Activated CD4-positive, alpha-beta T cell treated with anti-CD3 and anti-CD28 coated beads, Interleukin-2, amount 10 ng/mL, durations not matched to agents 7 days and 5 days (primary cell): ENCODE data around the gene SMCO2. TPM values are rescaled to one million over a fixed set of nuclear protein-coding genes. Genes with fewer than 3 reads are reported as not detected.
A peak's percentile ranks its signal among the peaks of the same experiment; 100 is the strongest.

Source experiments
- CTCF ChIA-PET: fragments of 350-600 bp; sonication (Branson Sonifier 250); formaldehyde crosslinking; loops from one replicate; lab custom pipeline; 2021; ENCODE audit warnings: antibody characterized with exemption; lab: Charles Lee
- POLR2A ChIA-PET: fragments of 350-600 bp; sonication (Branson Sonifier 250); formaldehyde crosslinking; loops from one replicate; lab custom pipeline; 2021; ENCODE audit warnings: antibody characterized with exemption; lab: Charles Lee
- DNase-seq: peaks from one replicate; pipeline ENCODE4 v3.0.0-alpha.2; 2020
- H3K27ac Mint-ChIP-seq: one replicate; pipeline ENCODE4 v1.8.0; 2021; ENCODE audit warnings: mild to moderate bottlenecking, moderate library complexity, mixed read lengths
- H3K27me3 Mint-ChIP-seq: one replicate; pipeline ENCODE4 v1.8.0; 2021; ENCODE audit warnings: mixed read lengths
- H3K36me3 Mint-ChIP-seq: one replicate; pipeline ENCODE4 v1.8.0; 2021; ENCODE audit warnings: low read depth, mixed read lengths
- H3K4me1 Mint-ChIP-seq: one replicate; pipeline ENCODE4 v1.8.0; 2021; ENCODE audit warnings: mixed read lengths
- H3K4me3 Mint-ChIP-seq: one replicate; pipeline ENCODE4 v1.8.0; 2021; ENCODE audit warnings: mild to moderate bottlenecking, moderate library complexity, mixed read lengths
- H3K9me3 Mint-ChIP-seq: one replicate; pipeline ENCODE4 v1.8.0; 2021; ENCODE audit warnings: mixed read lengths
- total RNA-seq, 2 experiments: library from RNA; stranded (reverse); gene quantifications; one replicate each; pipeline ENCODE4 v1.2.3, GENCODE V29; 2021

The SMCO2 gene
- total RNA-seq, 2 experiments from 2014 or later, result 0.22 to 0.46 TPM

- Mint-ChIP-seq H3K9me3 (peaks cover 9% of the 10 kb centered on the region), H3K4me3 (no peak overlapping the region), H3K36me3 (peaks cover 28% of the 10 kb centered on the region), H3K27me3 (peaks cover 16% of the 10 kb centered on the region), H3K27ac (no peak overlapping the region), H3K4me1 (peaks cover 55% of the 10 kb centered on the region)
- POLR2A ChIA-PET, result no interaction called here
- CTCF ChIA-PET, result interaction anchor here (0.5 to 2.1 kb wide), 9 partner anchors 10 to 348 kb away, joined by 3 to 6 read pairs (median 3); no protein-coding TSS in a partner anchor
- DNase-seq, result peak; percentile 16
These were observed 11.6 kb upstream of the SMCO2 start for GRCh38 chr12:27434673-27435565.

GRCh38 chr12:27436029-27436428, 10.5 kb upstream of the SMCO2 start:
- Mint-ChIP-seq H3K27ac (peak overlapping the region; percentile 9), H3K27me3 (peaks cover 16% of the 10 kb centered on the region), H3K9me3 (peaks cover 9% of the 10 kb centered on the region), H3K4me3 (no peak overlapping the region), H3K4me1 (peaks cover 52% of the 10 kb centered on the region), H3K36me3 (peaks cover 25% of the 10 kb centered on the region)
- CTCF ChIA-PET, result no interaction called here
- no peak for DNase-seq
- POLR2A ChIA-PET, result no interaction called here

- Mint-ChIP-seq H3K36me3 (peaks cover 18% of the 10 kb centered on the region), H3K4me1 (peaks cover 44% of the 10 kb centered on the region), H3K9me3 (peaks cover 4% of the 10 kb centered on the region), H3K27ac (no peak overlapping the region), H3K4me3 (no peak overlapping the region), H3K27me3 (peaks cover 16% of the 10 kb centered on the region)
- no peak for DNase-seq
- ChIA-PET CTCF (no interaction called here), POLR2A (no interaction called here)
These were observed 9.8 kb upstream of the SMCO2 start for GRCh38 chr12:27436768-27437167.

- Mint-ChIP-seq H3K36me3 (peaks cover 16% of the 10 kb centered on the region), H3K4me1 (peaks cover 37% of the 10 kb centered on the region), H3K27me3 (peaks cover 16% of the 10 kb centered on the region), H3K27ac (no peak overlapping the region), H3K9me3 (peaks cover 2% of the 10 kb centered on the region), H3K4me3 (no peak overlapping the region)
- DNase-seq, result no peak
- ChIA-PET CTCF (interaction anchor here (0.9 kb wide), 1 partner anchor 52 kb away, joined by 3 read pairs; no protein-coding TSS in a partner anchor), POLR2A (no interaction called here)
These were observed 8.7 kb upstream of the SMCO2 start for GRCh38 chr12:27437839-27438238.

- H3K27me3 Mint-ChIP-seq, result peaks cover 6% of the 10 kb centered on the region
- CTCF ChIA-PET, result interaction anchor here (0.6 to 1.7 kb wide), 2 partner anchors 13 to 1729 kb away, joined by 4 read pairs; no protein-coding TSS in a partner anchor
- no peaks in the 10 kb centered on the region for H3K4me1 Mint-ChIP-seq
These were observed 1.2 kb downstream of the SMCO2 start for GRCh38 chr12:27447761-27448160.

GRCh38 chr12:27449026-27449425, 2.5 kb downstream of the SMCO2 start:
- Mint-ChIP-seq H3K9me3 (peaks cover 15% of the 10 kb centered on the region), H3K36me3 (peaks cover 4% of the 10 kb centered on the region), H3K4me3 (no peak overlapping the region), H3K27ac (no peak overlapping the region), H3K4me1 (no peaks in the 10 kb centered on the region), H3K27me3 (peaks cover 6% of the 10 kb centered on the region)
- ChIA-PET POLR2A (no interaction called here), CTCF (interaction anchor here (1.7 kb wide), 1 partner anchor 12 kb away, joined by 4 read pairs; no protein-coding TSS in a partner anchor)
- no peak for DNase-seq

More at GRCh38 chr12:27447761-27448160, 1.2 kb downstream of the SMCO2 start:
- Mint-ChIP-seq H3K4me3 (no peak overlapping the region), H3K9me3 (peaks cover 15% of the 10 kb centered on the region), H3K36me3 (peaks cover 4% of the 10 kb centered on the region), H3K27ac (no peak overlapping the region)
- POLR2A ChIA-PET, result no interaction called here
- no peak for DNase-seq

- CTCF ChIA-PET, result no interaction called here
These were observed 3.5 kb downstream of the SMCO2 start for GRCh38 chr12:27449893-27450534.

GRCh38 chr12:27451036-27451825, 4.7 kb downstream of the SMCO2 start:
- H3K27me3 Mint-ChIP-seq, result peaks cover 6% of the 10 kb centered on the region
- H3K36me3 Mint-ChIP-seq, result peaks cover 4% of the 10 kb centered on the region
- no peak overlapping the region for H3K4me3 Mint-ChIP-seq
- CTCF ChIA-PET, result no interaction called here
- no peaks in the 10 kb centered on the region for H3K4me1 Mint-ChIP-seq
- POLR2A ChIA-PET, result no interaction called here
- DNase-seq, result no peak
- H3K9me3 Mint-ChIP-seq, result peaks cover 9% of the 10 kb centered on the region
- no peak overlapping the region for H3K27ac Mint-ChIP-seq

More at GRCh38 chr12:27449893-27450534, 3.5 kb downstream of the SMCO2 start:
- Mint-ChIP-seq H3K27me3 (peaks cover 6% of the 10 kb centered on the region), H3K27ac (no peak overlapping the region), H3K9me3 (peaks cover 9% of the 10 kb centered on the region), H3K4me3 (no peak overlapping the region), H3K36me3 (peaks cover 4% of the 10 kb centered on the region), H3K4me1 (no peaks in the 10 kb centered on the region)
- POLR2A ChIA-PET, result no interaction called here
- no peak for DNase-seq

GRCh38 chr12:27453421-27453820, 6.9 kb downstream of the SMCO2 start:
- no peak for DNase-seq
- ChIA-PET CTCF (interaction anchor here (0.7 kb wide), 1 partner anchor 9 kb away, joined by 4 read pairs; no protein-coding TSS in a partner anchor), POLR2A (no interaction called here)
- Mint-ChIP-seq H3K27ac (no peak overlapping the region), H3K4me1 (peaks cover 4% of the 10 kb centered on the region), H3K9me3 (peaks cover 2% of the 10 kb centered on the region), H3K4me3 (no peak overlapping the region), H3K36me3 (no peaks in the 10 kb centered on the region), H3K27me3 (peaks cover 6% of the 10 kb centered on the region)

- Mint-ChIP-seq H3K27me3 (peaks cover 4% of the 10 kb centered on the region), H3K4me3 (no peak overlapping the region), H3K9me3 (peaks cover 2% of the 10 kb centered on the region), H3K36me3 (no peaks in the 10 kb centered on the region), H3K4me1 (peaks cover 18% of the 10 kb centered on the region), H3K27ac (no peak overlapping the region)
- CTCF ChIA-PET, result interaction anchor here (1.1 kb wide), 1 partner anchor 138 kb away, joined by 3 read pairs; no protein-coding TSS in a partner anchor
- no peak for DNase-seq
- POLR2A ChIA-PET, result no interaction called here
These were observed 9.1 kb downstream of the SMCO2 start for GRCh38 chr12:27455589-27455988.

- CTCF ChIA-PET, result no interaction called here
- no peak for DNase-seq
- H3K27me3 Mint-ChIP-seq, result peaks cover 4% of the 10 kb centered on the region
- H3K4me1 Mint-ChIP-seq, result peaks cover 28% of the 10 kb centered on the region
- H3K27ac Mint-ChIP-seq, result no peak overlapping the region
- no peaks in the 10 kb centered on the region for H3K36me3 Mint-ChIP-seq
- no peak overlapping the region for H3K4me3 Mint-ChIP-seq
- peaks cover 2% of the 10 kb centered on the region for H3K9me3 Mint-ChIP-seq
- POLR2A ChIA-PET, result no interaction called here
These were observed 10.1 kb downstream of the SMCO2 start for GRCh38 chr12:27456618-27457017.

- CTCF ChIA-PET, result interaction anchor here (1.5 to 1.8 kb wide), 2 partner anchors 12 to 42 kb away, joined by 3 to 4 read pairs; no protein-coding TSS in a partner anchor
- H3K4me3 Mint-ChIP-seq, result peak overlapping the region; percentile 32
- peak; percentile 26 for DNase-seq
- POLR2A ChIA-PET, result no interaction called here
- no peaks in the 10 kb centered on the region for H3K27me3 Mint-ChIP-seq
- H3K36me3 Mint-ChIP-seq, result peaks cover under 1% of the 10 kb centered on the region
- H3K27ac Mint-ChIP-seq, result peak overlapping the region; percentile 31
- peaks cover 2% of the 10 kb centered on the region for H3K9me3 Mint-ChIP-seq
- peaks cover 54% of the 10 kb centered on the region for H3K4me1 Mint-ChIP-seq
These were observed 14.0 kb downstream of the SMCO2 start for GRCh38 chr12:27460471-27460978.
